Suppressor macrophage treated with lipopolysaccharide for 1 hour (primary cell): ENCODE results near the gene NAV2.
"Not testable (repeated sequence)": the region's sequence is repeated elsewhere in the genome, so short reads cannot be mapped to it uniquely, and the experiment has no call there.

Source experiments
- DNase-seq, 3 donors: peaks; one replicate each; pipeline ENCODE4 v3.0.0-alpha.2; 2020 to 2022

NAV2 gene

GRCh38 chr11:19872512-19873145 is 160.0 kb downstream of the NAV2 start:
- no peak for DNase-seq

- no peak for DNase-seq
Observed at GRCh38 chr11:19873730-19874129, 161.1 kb downstream of the NAV2 start.

GRCh38 chr11:19874266-19874665 is 161.6 kb downstream of the NAV2 start:
- DNase-seq: no peak

GRCh38 chr11:19876750-19877149 is 164.1 kb downstream of the NAV2 start:
- DNase-seq: no peak

GRCh38 chr11:19878520-19878919 is 165.9 kb downstream of the NAV2 start:
- no peak for DNase-seq

GRCh38 chr11:19879307-19880087 is 166.9 kb downstream of the NAV2 start:
- no peak for DNase-seq

- no peak for DNase-seq
Observed at GRCh38 chr11:19880088-19880345, 167.4 kb downstream of the NAV2 start.

GRCh38 chr11:19881177-19881576 is 168.5 kb downstream of the NAV2 start:
- no peak for DNase-seq

- no peak for DNase-seq
Observed at GRCh38 chr11:19882356-19882755, 169.7 kb downstream of the NAV2 start.

GRCh38 chr11:19886498-19886897 is 173.9 kb downstream of the NAV2 start:
- DNase-seq: no peak

- no peak for DNase-seq
Observed at GRCh38 chr11:19887842-19888241, 175.2 kb downstream of the NAV2 start.

GRCh38 chr11:19889531-19889930 is 176.9 kb downstream of the NAV2 start:
- DNase-seq: no peak

- DNase-seq: no peak
Observed at GRCh38 chr11:19890308-19890707, 177.7 kb downstream of the NAV2 start.

- no peak for DNase-seq
Observed at GRCh38 chr11:19891022-19891421, 178.4 kb downstream of the NAV2 start.

GRCh38 chr11:19892387-19892786 is 179.8 kb downstream of the NAV2 start:
- no peak for DNase-seq

- DNase-seq: no peak
Observed at GRCh38 chr11:19892876-19893275, 180.2 kb downstream of the NAV2 start.

GRCh38 chr11:19894404-19894803 is 181.8 kb downstream of the NAV2 start:
- no peak for DNase-seq

GRCh38 chr11:19895037-19895436 is 182.4 kb downstream of the NAV2 start:
- DNase-seq: not testable (repeated sequence)

GRCh38 chr11:19895776-19896175 is 183.1 kb downstream of the NAV2 start:
- no peak for DNase-seq

GRCh38 chr11:19903620-19904069 is 191.0 kb downstream of the NAV2 start:
- DNase-seq: peak; percentile 70 to 82 (median 77)

- peak; percentile 20 to 45 (median 42) for DNase-seq
Observed at GRCh38 chr11:19905280-19905853, 192.7 kb downstream of the NAV2 start.

- no peak for DNase-seq
Observed at GRCh38 chr11:19906126-19906525, 193.5 kb downstream of the NAV2 start.

GRCh38 chr11:19907008-19907579 is 194.5 kb downstream of the NAV2 start:
- no peak for DNase-seq

- no peak for DNase-seq
Observed at GRCh38 chr11:19907839-19908238, 195.2 kb downstream of the NAV2 start.
